Activated T-helper 1 cell treated with anti-CD3 and anti-CD28 coated beads, Interleukin-12 subunit alpha, Interleukin-12 subunit beta, Interleukin-2, Interleukin-4 antibody, amounts not matched to agents 30 ng/mL and 10 ng/mL and 1 ng/mL, durations not matched to agents 14 hours and 24 hours and 36 hours (primary cell): ENCODE results near the gene DIMT1. TPM values are rescaled to one million over a fixed set of nuclear protein-coding genes. Genes with fewer than 3 reads are reported as not detected.

Experiments used
- DNase-seq: peaks from one replicate; pipeline ENCODE4 v3.0.0; 2021; ENCODE audit warnings: low spot score
- H3K27ac Mint-ChIP-seq: one replicate; pipeline ENCODE4 v1.8.0; 2021; ENCODE audit warnings: mild to moderate bottlenecking, mixed read lengths
- H3K27me3 Mint-ChIP-seq: one replicate; pipeline ENCODE4 v1.8.0; 2022; ENCODE audit warnings: mild to moderate bottlenecking, moderate library complexity, mixed read lengths; ENCODE audit not compliant: insufficient read depth
- H3K36me3 Mint-ChIP-seq: one replicate; pipeline ENCODE4 v1.8.0; 2021; ENCODE audit warnings: low read depth, mixed read lengths
- H3K4me1 Mint-ChIP-seq: one replicate; pipeline ENCODE4 v1.8.0; 2021; ENCODE audit warnings: low read depth, mixed read lengths
- H3K4me3 Mint-ChIP-seq: one replicate; pipeline ENCODE4 v1.8.0; 2021; ENCODE audit warnings: mild to moderate bottlenecking, moderate library complexity, mixed read lengths
- H3K9me3 Mint-ChIP-seq: one replicate; pipeline ENCODE4 v1.8.0; 2021; ENCODE audit warnings: mixed read lengths
- intact Hi-C: fragments of 100-400 bp; cut with micrococcal nuclease; formaldehyde crosslinking; loops from one replicate; pipeline ENCODE4 v1.15.1; 2024
- total RNA-seq: library from RNA; stranded (reverse); gene quantifications from 2 replicates; pipeline ENCODE4 v1.2.3, GENCODE V29; 2022

DIMT1 gene
- total RNA-seq, 1 donor from 2014 or later: 42.4 TPM

- Mint-ChIP-seq H3K4me1 (peaks cover 31% of the 10 kb centered on the region), H3K27ac (peak overlapping the region; percentile 79), H3K36me3 (peaks cover 42% of the 10 kb centered on the region), H3K4me3 (no peak overlapping the region), H3K27me3 (no peaks in the 10 kb centered on the region), H3K9me3 (no peaks in the 10 kb centered on the region)
- DNase-seq: no peak
- intact Hi-C loops: loop anchor here (1.0 to 2.0 kb wide), 2 partner anchors 8 to 15 kb away; partner anchors contain the start of gene DIMT1
Measured at GRCh38 chr5:62395210-62395950, 8.3 kb downstream of the DIMT1 start.

- intact Hi-C loops: loop anchor here (5.0 kb wide), 1 partner anchor 35 kb away; no protein-coding TSS in a partner anchor
- DNase-seq: no peak
- peaks cover 42% of the 10 kb centered on the region for H3K36me3 Mint-ChIP-seq
- H3K4me3 Mint-ChIP-seq: no peak overlapping the region
- peaks cover 5% of the 10 kb centered on the region for H3K4me1 Mint-ChIP-seq
- H3K9me3 Mint-ChIP-seq: no peaks in the 10 kb centered on the region
- no peak overlapping the region for H3K27ac Mint-ChIP-seq
- H3K27me3 Mint-ChIP-seq: no peaks in the 10 kb centered on the region
Measured at GRCh38 chr5:62386824-62387223, 16.9 kb downstream of the DIMT1 start.

GRCh38 chr5:62385816-62386400, 17.8 kb downstream of the DIMT1 start:
- H3K27me3 Mint-ChIP-seq: no peaks in the 10 kb centered on the region
- H3K4me3 Mint-ChIP-seq: no peak overlapping the region
- H3K27ac Mint-ChIP-seq: peak overlapping the region; percentile 23
- no peak for DNase-seq
- H3K9me3 Mint-ChIP-seq: no peaks in the 10 kb centered on the region
- H3K36me3 Mint-ChIP-seq: peaks cover 44% of the 10 kb centered on the region
- intact Hi-C loops: loop anchor here (5.0 kb wide), 1 partner anchor 34 kb away; no protein-coding TSS in a partner anchor
- no peaks in the 10 kb centered on the region for H3K4me1 Mint-ChIP-seq

- H3K4me3 Mint-ChIP-seq: no peak overlapping the region
- no peaks in the 10 kb centered on the region for H3K9me3 Mint-ChIP-seq
- DNase-seq: no peak
- peaks cover 45% of the 10 kb centered on the region for H3K36me3 Mint-ChIP-seq
- no peak overlapping the region for H3K27ac Mint-ChIP-seq
- intact Hi-C loops: loop anchor here (5.0 kb wide), 1 partner anchor 33 kb away; no protein-coding TSS in a partner anchor
- no peaks in the 10 kb centered on the region for H3K4me1 Mint-ChIP-seq
- H3K27me3 Mint-ChIP-seq: no peaks in the 10 kb centered on the region
Measured at GRCh38 chr5:62385131-62385530, 18.6 kb downstream of the DIMT1 start.

GRCh38 chr5:62376064-62376463, 27.6 kb downstream of the DIMT1 start:
- no peak for DNase-seq
- intact Hi-C loops: no loop called here
- Mint-ChIP-seq H3K36me3 (peaks cover 53% of the 10 kb centered on the region), H3K4me3 (no peak overlapping the region), H3K27ac (no peak overlapping the region), H3K4me1 (peaks cover 6% of the 10 kb centered on the region), H3K9me3 (no peaks in the 10 kb centered on the region), H3K27me3 (no peaks in the 10 kb centered on the region)

GRCh38 chr5:62375627-62376026, 28.1 kb downstream of the DIMT1 start:
- Mint-ChIP-seq H3K9me3 (no peaks in the 10 kb centered on the region), H3K4me3 (no peak overlapping the region), H3K4me1 (peaks cover 6% of the 10 kb centered on the region), H3K27ac (no peak overlapping the region), H3K36me3 (peaks cover 49% of the 10 kb centered on the region), H3K27me3 (no peaks in the 10 kb centered on the region)
- no peak for DNase-seq
- intact Hi-C loops: no loop called here

- Mint-ChIP-seq H3K36me3 (peaks cover 44% of the 10 kb centered on the region), H3K4me3 (no peak overlapping the region), H3K9me3 (no peaks in the 10 kb centered on the region), H3K27me3 (no peaks in the 10 kb centered on the region), H3K4me1 (peaks cover 11% of the 10 kb centered on the region), H3K27ac (no peak overlapping the region)
- no peak for DNase-seq
- intact Hi-C loops: no loop called here
Measured at GRCh38 chr5:62374090-62374489, 29.6 kb downstream of the DIMT1 start.

GRCh38 chr5:62373382-62373781, 30.3 kb downstream of the DIMT1 start:
- Mint-ChIP-seq H3K27me3 (no peaks in the 10 kb centered on the region), H3K4me3 (no peak overlapping the region), H3K36me3 (peaks cover 41% of the 10 kb centered on the region), H3K9me3 (no peaks in the 10 kb centered on the region), H3K4me1 (peaks cover 15% of the 10 kb centered on the region), H3K27ac (no peak overlapping the region)
- intact Hi-C loops: no loop called here
- no peak for DNase-seq

GRCh38 chr5:62372600-62372999, 31.1 kb downstream of the DIMT1 start:
- intact Hi-C loops: no loop called here
- H3K27ac Mint-ChIP-seq: no peak overlapping the region
- H3K36me3 Mint-ChIP-seq: peaks cover 37% of the 10 kb centered on the region
- H3K4me1 Mint-ChIP-seq: peaks cover 15% of the 10 kb centered on the region
- DNase-seq: no peak
- no peaks in the 10 kb centered on the region for H3K9me3 Mint-ChIP-seq
- no peak overlapping the region for H3K4me3 Mint-ChIP-seq
- no peaks in the 10 kb centered on the region for H3K27me3 Mint-ChIP-seq

- H3K27me3 Mint-ChIP-seq: no peaks in the 10 kb centered on the region
- no peak overlapping the region for H3K4me3 Mint-ChIP-seq
- H3K4me1 Mint-ChIP-seq: peaks cover 15% of the 10 kb centered on the region
- H3K9me3 Mint-ChIP-seq: no peaks in the 10 kb centered on the region
- DNase-seq: no peak
- peaks cover 40% of the 10 kb centered on the region for H3K36me3 Mint-ChIP-seq
- intact Hi-C loops: no loop called here
- H3K27ac Mint-ChIP-seq: no peak overlapping the region
Measured at GRCh38 chr5:62371409-62371808, 32.3 kb downstream of the DIMT1 start.

- H3K27me3 Mint-ChIP-seq: no peaks in the 10 kb centered on the region
- H3K4me3 Mint-ChIP-seq: no peak overlapping the region
- intact Hi-C loops: no loop called here
- DNase-seq: no peak
- peaks cover 13% of the 10 kb centered on the region for H3K4me1 Mint-ChIP-seq
- H3K9me3 Mint-ChIP-seq: no peaks in the 10 kb centered on the region
- peak overlapping the region; percentile 44 for H3K27ac Mint-ChIP-seq
- H3K36me3 Mint-ChIP-seq: peaks cover 40% of the 10 kb centered on the region
Measured at GRCh38 chr5:62369039-62369438, 34.7 kb downstream of the DIMT1 start.

GRCh38 chr5:62362701-62363100, 41.0 kb downstream of the DIMT1 start:
- H3K4me3 Mint-ChIP-seq: no peak overlapping the region
- no peak overlapping the region for H3K27ac Mint-ChIP-seq
- no peak for DNase-seq
- H3K27me3 Mint-ChIP-seq: no peaks in the 10 kb centered on the region
- no peaks in the 10 kb centered on the region for H3K9me3 Mint-ChIP-seq
- peaks cover 25% of the 10 kb centered on the region for H3K36me3 Mint-ChIP-seq
- H3K4me1 Mint-ChIP-seq: peaks cover 5% of the 10 kb centered on the region
- intact Hi-C loops: loop anchor here (2.0 kb wide), 1 partner anchor 16 kb away; no protein-coding TSS in a partner anchor
